BE2C (cell line): ENCODE measurements around the gene SLC4A1.
A peak's percentile ranks its signal among the peaks of the same experiment; 100 is the strongest.

Source experiments
- DNase-seq: peaks from one replicate; pipeline ENCODE4 v3.0.0-alpha.2; 2020
- H3K27me3 ChIP-seq: fragments of 250-450 bp; sonication (Bioruptor Pico); 2 replicates; pipeline ENCODE4 v1.5.1; 2020; ENCODE audit warnings: mild to moderate bottlenecking
- H3K36me3 ChIP-seq: fragments of 250-450 bp; sonication (Bioruptor Pico); 2 replicates; pipeline ENCODE4 v1.5.1; 2020; ENCODE audit warnings: mild to moderate bottlenecking
- H3K4me1 ChIP-seq: fragments of 250-450 bp; sonication (Bioruptor Pico); 2 replicates; pipeline ENCODE4 v1.5.1; 2020
- H3K4me3 ChIP-seq: 2 replicates; pipeline ENCODE4 v1.5.1; 2011; ENCODE audit warnings: low read depth, low read length
- H3K9me3 ChIP-seq: fragments of 250-450 bp; sonication (Bioruptor Pico); 2 replicates; pipeline ENCODE4 v1.5.1; 2020
- TF ChIP-seq, protein P1 (sequence below): IDR thresholded peaks from 2 replicates; pipeline ENCODE4 v1.5.1; 2012; ENCODE audit warnings: mild to moderate bottlenecking, low read depth, low read length

Gene SLC4A1

DNA sequence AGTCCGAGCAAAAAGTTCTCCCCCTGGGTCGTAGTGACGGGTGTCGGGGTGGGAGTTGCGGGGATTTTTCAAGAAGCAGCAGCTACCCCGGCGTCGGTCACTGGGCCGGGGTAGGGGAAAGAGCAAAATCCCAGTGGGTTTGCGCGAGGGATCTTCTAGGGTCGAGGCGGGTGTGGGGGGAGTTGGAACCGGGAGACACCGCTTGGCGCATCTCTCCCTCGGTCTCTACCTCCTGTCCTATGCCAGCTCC, 46.1 kb downstream of the SLC4A1 start:
- peak overlapping the region; percentile 84 for H3K4me3 ChIP-seq
- H3K4me1 ChIP-seq = peaks cover 5% of the 10 kb centered on the region
- H3K36me3 ChIP-seq = peaks cover 14% of the 10 kb centered on the region
- no peaks in the 10 kb centered on the region for H3K9me3 ChIP-seq
- no peaks in the 10 kb centered on the region for H3K27me3 ChIP-seq
- TF ChIP-seq, protein P1, sequence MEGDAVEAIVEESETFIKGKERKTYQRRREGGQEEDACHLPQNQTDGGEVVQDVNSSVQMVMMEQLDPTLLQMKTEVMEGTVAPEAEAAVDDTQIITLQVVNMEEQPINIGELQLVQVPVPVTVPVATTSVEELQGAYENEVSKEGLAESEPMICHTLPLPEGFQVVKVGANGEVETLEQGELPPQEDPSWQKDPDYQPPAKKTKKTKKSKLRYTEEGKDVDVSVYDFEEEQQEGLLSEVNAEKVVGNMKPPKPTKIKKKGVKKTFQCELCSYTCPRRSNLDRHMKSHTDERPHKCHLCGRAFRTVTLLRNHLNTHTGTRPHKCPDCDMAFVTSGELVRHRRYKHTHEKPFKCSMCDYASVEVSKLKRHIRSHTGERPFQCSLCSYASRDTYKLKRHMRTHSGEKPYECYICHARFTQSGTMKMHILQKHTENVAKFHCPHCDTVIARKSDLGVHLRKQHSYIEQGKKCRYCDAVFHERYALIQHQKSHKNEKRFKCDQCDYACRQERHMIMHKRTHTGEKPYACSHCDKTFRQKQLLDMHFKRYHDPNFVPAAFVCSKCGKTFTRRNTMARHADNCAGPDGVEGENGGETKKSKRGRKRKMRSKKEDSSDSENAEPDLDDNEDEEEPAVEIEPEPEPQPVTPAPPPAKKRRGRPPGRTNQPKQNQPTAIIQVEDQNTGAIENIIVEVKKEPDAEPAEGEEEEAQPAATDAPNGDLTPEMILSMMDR = no peak
- no peak for DNase-seq

DNA sequence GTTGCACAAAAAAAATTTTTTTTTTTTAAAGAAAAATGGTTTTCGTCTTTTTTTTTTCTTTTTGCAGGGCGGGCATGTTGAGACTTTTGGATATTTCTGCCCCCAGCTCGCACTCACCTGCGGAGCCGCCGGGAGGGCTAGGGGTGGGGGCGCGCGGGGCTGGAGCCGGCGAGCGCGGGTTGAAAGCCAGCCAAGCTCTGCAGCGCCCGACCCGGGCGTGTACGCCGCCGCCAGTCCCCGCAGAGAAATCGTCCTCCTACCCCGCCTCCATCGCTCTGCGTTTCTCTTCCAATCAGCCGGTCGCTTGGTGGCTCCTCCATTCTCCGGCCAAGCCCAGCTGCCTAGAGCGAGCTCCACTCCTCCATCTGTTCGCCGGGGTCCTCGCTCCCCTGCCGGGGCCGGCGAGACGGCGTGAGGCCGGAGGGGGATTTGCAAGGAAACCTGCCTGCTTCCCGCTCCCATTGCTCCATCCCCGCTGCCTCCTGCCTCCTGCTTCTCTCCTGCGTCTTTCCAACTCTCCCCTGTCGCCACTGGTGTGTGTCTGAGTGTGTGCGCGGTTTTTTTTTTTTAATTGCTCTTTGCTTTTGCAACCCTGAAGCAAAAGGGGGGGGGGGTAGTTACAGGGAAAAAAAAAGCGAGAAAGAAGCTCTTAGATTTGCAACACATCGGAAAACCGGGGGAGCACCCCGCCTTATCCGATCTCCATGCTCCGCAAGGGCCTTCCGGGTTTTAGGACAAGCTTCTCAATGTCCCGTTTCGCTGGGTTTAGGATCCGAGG, 46.7 kb downstream of the SLC4A1 start:
- TF ChIP-seq, protein P1 = no peak

DNA sequence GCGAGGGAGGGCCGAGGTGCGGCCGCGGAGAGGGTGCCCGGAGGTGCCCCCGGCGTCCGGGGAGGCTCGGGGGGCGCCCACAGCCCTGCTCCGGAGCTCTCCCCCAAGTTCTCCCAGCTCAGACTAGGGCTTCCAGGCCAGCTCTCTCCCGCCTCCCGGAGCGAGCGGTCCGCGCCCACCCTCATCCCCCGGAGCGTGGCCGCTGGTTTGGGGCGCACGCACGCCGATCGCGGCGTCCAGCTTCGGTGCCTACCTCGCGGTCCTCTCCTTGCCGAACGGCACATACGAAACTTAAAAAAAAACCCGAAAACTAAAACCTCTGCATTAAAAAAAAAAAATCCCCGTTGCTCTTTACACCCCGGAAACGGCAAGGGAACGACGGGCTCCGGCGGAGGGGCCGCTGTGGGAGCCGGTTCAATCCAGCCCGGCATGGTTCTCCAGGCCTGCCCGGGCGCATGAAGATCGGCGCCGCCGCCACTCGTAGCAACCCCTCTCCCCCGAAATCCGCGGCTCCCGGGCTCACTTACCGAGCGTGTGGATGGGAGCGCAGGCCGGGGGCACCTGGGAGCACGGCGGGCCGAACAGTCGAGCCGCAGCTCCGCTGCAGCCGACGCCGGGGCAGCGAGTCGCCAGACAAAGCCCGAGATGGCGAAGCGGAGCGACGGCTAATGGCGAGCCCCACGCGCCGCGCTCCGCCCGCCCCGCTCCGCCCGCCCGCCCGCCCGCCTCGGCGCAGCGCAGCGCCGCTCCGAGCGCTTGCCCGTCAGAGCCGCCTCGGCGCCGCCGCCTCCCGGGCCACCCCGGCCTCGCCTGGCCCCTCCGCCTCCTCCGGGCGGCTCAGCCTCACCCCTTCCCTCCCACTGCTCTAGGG, 47.5 kb downstream of the SLC4A1 start:
- H3K4me1 ChIP-seq = peaks cover 5% of the 10 kb centered on the region
- TF ChIP-seq, protein P1 = no peak
- H3K36me3 ChIP-seq = peaks cover 27% of the 10 kb centered on the region
- H3K9me3 ChIP-seq = no peaks in the 10 kb centered on the region
- H3K4me3 ChIP-seq = peak overlapping the region; percentile 84
- H3K27me3 ChIP-seq = no peaks in the 10 kb centered on the region
- peak; percentile 51 for DNase-seq

More for the DNA sequence above, 46.7 kb downstream of the SLC4A1 start:
- Histone ChIP-seq H3K4me1 (peaks cover 5% of the 10 kb centered on the region), H3K27me3 (no peaks in the 10 kb centered on the region), H3K36me3 (peaks cover 19% of the 10 kb centered on the region), H3K9me3 (no peaks in the 10 kb centered on the region), H3K4me3 (peak overlapping the region; percentile 84)
- DNase-seq = peak; percentile 90

DNA sequence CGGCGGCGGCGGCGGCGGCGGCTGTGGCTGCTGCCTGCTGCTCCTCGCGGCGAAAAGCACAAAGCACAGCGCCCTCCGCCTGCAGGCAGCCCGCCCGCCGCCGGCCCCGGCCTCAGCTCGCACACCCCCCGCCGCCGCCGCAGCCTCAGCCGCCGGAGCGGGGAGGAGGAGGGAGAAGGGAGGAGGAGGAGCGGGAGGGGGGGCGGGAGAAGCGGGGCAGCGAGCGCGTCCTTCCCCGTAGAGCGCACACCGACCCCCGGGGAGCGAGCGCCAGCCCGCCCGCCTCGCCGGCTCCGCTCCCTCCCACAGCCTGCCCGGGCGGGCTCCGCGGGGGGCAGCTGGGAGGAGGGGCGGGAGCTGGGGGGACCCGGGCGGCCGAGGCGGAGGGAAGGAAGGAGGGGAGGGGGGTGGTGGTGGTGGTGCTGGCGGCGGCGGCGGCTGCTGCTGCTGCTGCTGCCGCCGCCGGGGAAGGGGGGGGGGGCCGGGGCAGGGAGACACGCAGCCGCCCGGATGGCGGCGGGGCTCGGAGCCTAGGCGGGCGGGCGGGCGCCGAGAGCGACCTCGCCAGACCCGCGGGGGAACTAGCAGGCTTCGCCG, 48.2 kb downstream of the SLC4A1 start, which contains the start of gene UBTF:
Gene UBTF (minus strand): TSS at position 60 of the 597 bp plus-strand sequence. CDS start 1,446 bp downstream, outside the sequence.
- TF ChIP-seq, protein P1 = no peak
- Histone ChIP-seq H3K4me1 (peaks cover 5% of the 10 kb centered on the region), H3K27me3 (no peaks in the 10 kb centered on the region), H3K36me3 (peaks cover 34% of the 10 kb centered on the region), H3K9me3 (no peaks in the 10 kb centered on the region), H3K4me3 (peak within 1 kb of the TSS; percentile 84)
- peak; percentile 88 for DNase-seq

DNA sequence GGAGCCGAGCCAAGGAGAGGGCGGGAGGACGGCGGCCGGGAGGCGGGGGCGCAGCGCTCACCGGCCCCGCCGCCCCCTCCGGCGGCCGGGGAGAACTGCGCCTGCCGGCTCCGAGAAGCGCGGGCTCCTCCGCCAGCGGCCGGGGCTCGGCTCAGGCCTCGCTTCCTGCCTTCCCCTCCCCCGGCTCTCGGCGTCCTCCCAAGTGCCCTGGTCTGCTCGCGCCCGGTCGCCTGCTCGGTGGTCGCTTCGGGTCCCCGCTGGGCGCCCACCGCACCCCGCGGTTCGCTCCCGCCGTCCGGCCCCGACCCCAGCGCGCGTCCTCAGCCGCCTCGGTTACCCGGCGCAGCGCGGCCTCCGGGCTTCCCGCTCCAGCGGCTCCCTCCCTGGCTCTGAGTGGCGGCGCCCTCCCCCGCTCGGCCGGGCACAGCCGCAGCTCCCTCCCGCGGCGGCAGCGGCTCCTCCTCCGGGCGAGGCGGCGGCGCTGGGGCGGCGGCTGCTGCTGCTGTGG, 48.8 kb downstream of the SLC4A1 start:
- H3K4me1 ChIP-seq = peaks cover 5% of the 10 kb centered on the region
- H3K27me3 ChIP-seq = no peaks in the 10 kb centered on the region
- no peaks in the 10 kb centered on the region for H3K9me3 ChIP-seq
- DNase-seq = peak; percentile 80
- H3K36me3 ChIP-seq = peaks cover 40% of the 10 kb centered on the region
- H3K4me3 ChIP-seq = peak overlapping the region; percentile 83
- TF ChIP-seq, protein P1 = no peak
